ENCODE data around the gene SLC43A1. TPM values are rescaled to one million over a fixed set of nuclear protein-coding genes. Genes with fewer than 3 reads are reported as not detected.
A peak's percentile ranks its signal among the peaks of the same experiment; 100 is the strongest.

SLC43A1 gene
- total RNA-seq, 6 donors from 2014 or later, result 7.1 to 72.3 (median 13.9) TPM

DNA sequence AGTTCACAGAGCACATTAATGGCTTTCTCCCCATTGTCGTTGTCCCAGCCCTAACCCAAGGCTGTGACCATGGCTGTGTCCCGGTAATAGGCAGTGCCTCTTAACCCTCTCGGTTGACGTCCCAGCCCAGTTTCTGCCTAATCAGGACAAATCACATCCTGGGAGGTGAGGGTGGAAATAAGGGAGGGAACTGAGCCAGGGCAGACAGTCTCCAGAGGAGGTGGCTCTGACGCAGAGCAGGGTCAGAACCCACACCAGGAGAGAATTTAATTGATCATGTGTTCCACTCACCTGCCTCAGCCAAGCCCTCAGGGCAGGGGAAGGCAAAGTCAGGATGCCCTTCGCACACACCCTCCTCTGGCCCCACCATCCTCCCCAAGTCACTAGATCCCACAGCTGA lies 17.0 kb downstream of the SLC43A1 start:
- no peaks in the 10 kb centered on the region for H3K27me3 ChIP-seq
- no peak overlapping the region for H3K4me3 ChIP-seq
- no peaks in the 10 kb centered on the region for H3K9me3 ChIP-seq
- 87 to 92% methylated on average over 6 of the region's 6 CpGs for WGBS, 2 donors
- H3K27ac ChIP-seq, result peak overlapping the region; percentile 59 to 78 (median 70)
- DNase-seq, result no peak
- TF ChIP-seq EP300 (IDR thresholded peaks at IDR 0.05) (no peak), POLR2A (IDR thresholded peaks at IDR 0.05) (no peak), POLR2AphosphoS5 (IDR thresholded peaks at IDR 0.05) (no peak)
- TF ChIP-seq, protein P1, sequence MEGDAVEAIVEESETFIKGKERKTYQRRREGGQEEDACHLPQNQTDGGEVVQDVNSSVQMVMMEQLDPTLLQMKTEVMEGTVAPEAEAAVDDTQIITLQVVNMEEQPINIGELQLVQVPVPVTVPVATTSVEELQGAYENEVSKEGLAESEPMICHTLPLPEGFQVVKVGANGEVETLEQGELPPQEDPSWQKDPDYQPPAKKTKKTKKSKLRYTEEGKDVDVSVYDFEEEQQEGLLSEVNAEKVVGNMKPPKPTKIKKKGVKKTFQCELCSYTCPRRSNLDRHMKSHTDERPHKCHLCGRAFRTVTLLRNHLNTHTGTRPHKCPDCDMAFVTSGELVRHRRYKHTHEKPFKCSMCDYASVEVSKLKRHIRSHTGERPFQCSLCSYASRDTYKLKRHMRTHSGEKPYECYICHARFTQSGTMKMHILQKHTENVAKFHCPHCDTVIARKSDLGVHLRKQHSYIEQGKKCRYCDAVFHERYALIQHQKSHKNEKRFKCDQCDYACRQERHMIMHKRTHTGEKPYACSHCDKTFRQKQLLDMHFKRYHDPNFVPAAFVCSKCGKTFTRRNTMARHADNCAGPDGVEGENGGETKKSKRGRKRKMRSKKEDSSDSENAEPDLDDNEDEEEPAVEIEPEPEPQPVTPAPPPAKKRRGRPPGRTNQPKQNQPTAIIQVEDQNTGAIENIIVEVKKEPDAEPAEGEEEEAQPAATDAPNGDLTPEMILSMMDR (IDR thresholded peaks at IDR 0.05), result no peak
- peaks cover 0 to 6% (median 0%) of the 10 kb centered on the region in 4 donors for H3K36me3 ChIP-seq
- no peak for ATAC-seq (ENCODE audit: low FRiP score in 2 of 2)
- peaks cover 17 to 31% (median 25%) of the 10 kb centered on the region in 4 donors for H3K4me1 ChIP-seq

DNA sequence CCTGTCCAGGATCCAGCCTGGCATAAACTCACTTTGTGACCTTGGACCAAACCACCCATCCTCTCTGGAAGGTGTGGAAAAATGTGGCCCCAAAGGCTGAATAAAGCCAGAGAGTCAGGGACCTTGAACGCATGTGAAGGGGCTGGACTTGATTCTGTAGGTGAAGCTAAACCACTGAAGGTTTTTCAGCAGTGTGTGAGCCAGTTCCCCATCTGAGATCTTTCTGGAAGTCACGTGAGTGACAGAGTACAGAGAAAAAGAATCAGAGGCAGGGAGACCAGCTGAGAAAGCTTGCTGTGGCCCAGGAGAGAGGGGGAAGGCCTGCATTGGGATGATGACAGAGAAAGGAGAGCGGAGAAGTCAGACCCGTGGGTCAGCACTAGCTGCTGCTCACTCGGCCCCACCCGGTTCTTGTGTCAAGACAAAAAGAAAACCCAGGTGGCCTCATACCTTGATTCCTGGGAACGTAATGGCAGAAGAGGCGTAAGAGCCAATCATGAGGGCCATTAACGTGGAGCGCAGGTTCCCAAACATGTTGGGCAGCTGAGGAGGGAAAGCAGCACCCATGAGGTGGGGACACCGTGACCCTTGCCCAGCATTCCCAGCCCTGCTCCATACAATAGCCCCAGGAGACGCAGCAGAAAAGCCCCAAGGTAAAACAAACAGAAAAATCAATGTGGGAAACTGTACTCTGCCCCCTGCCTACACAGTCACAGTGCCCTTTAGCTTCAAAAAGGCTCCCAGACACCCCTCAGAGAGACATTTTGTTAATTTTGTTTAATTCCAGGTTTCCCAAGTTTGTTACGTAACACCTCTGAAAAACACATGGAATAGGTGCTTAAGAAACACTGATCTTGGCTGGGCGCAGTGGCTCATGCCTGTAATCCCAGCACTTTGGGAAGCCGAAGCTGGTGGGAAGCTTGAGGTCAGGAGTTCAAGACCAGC lies 17.9 kb downstream of the SLC43A1 start:
- Histone ChIP-seq H3K27ac (no peak overlapping the region), H3K4me3 (no peak overlapping the region), H3K27me3 (no peaks in the 10 kb centered on the region), H3K36me3 (peaks cover 0 to 6% (median 0%) of the 10 kb centered on the region in 4 donors), H3K4me1 (peaks cover 17 to 31% (median 25%) of the 10 kb centered on the region in 4 donors), H3K9me3 (no peaks in the 10 kb centered on the region)
- WGBS, 2 donors, result 93 to 94% methylated on average over 14 to 15 of the region's 15 CpGs
- ATAC-seq (ENCODE audit: low FRiP score in 2 of 2) (no peak), DNase-seq (no peak)
- no peak for TF ChIP-seq POLR2AphosphoS5 (IDR thresholded peaks at IDR 0.05)
- no peak for TF ChIP-seq POLR2A (IDR thresholded peaks at IDR 0.05)
- TF ChIP-seq EP300 (IDR thresholded peaks at IDR 0.05), result no peak
- TF ChIP-seq, protein P1 (IDR thresholded peaks at IDR 0.05), result no peak

DNA sequence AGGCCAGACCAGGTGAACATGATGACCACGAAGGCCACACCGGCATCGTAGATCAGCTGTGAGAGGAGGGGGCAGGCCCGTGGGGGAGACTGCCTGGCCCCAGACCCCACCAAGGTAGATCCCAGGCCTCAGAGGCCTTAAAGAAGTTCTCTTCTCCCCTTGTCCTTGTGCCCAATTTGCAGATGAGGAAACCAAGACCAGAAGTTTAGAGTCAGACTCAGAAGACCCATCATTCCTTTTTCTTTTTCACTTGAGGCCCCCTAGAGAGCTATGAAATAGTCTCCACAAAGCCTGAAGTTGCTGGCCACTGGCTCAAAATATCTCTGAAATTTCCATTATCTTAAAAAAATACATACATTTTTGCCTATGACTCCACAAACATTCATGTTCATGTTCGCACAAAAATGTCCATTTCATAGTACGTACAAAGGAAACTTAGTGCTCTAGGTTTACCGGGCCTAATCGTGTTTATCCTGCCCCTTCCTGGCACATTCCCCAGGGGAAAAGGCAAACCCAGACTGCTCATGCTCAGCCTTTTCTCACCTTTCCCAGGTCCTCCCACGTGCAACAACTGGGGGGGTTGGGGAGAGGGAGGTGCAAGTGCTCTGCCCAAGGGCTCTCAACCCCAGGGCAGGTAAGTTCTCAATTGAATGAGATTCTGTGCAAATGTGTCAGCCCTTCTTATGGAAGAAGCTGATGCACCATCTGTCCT lies 19.2 kb downstream of the SLC43A1 start:
- ATAC-seq (ENCODE audit: low FRiP score in 2 of 2) (no peak), DNase-seq (peak in 1 of 2 donors; percentile 37)
- TF ChIP-seq, protein P1 (IDR thresholded peaks at IDR 0.05), result no peak
- TF ChIP-seq POLR2A (IDR thresholded peaks at IDR 0.05) (no peak), POLR2AphosphoS5 (IDR thresholded peaks at IDR 0.05) (no peak), EP300 (IDR thresholded peaks at IDR 0.05) (no peak)
- no peak overlapping the region for H3K27ac ChIP-seq
- no peaks in the 10 kb centered on the region for H3K27me3 ChIP-seq
- no peaks in the 10 kb centered on the region for H3K9me3 ChIP-seq
- H3K4me1 ChIP-seq, result peaks cover 17 to 26% (median 20%) of the 10 kb centered on the region in 4 donors
- H3K36me3 ChIP-seq, result peaks cover 0 to 10% (median 2%) of the 10 kb centered on the region in 4 donors
- 77 to 80% methylated on average over 9 of the region's 9 CpGs for WGBS, 2 donors
- H3K4me3 ChIP-seq, result no peak overlapping the region

DNA sequence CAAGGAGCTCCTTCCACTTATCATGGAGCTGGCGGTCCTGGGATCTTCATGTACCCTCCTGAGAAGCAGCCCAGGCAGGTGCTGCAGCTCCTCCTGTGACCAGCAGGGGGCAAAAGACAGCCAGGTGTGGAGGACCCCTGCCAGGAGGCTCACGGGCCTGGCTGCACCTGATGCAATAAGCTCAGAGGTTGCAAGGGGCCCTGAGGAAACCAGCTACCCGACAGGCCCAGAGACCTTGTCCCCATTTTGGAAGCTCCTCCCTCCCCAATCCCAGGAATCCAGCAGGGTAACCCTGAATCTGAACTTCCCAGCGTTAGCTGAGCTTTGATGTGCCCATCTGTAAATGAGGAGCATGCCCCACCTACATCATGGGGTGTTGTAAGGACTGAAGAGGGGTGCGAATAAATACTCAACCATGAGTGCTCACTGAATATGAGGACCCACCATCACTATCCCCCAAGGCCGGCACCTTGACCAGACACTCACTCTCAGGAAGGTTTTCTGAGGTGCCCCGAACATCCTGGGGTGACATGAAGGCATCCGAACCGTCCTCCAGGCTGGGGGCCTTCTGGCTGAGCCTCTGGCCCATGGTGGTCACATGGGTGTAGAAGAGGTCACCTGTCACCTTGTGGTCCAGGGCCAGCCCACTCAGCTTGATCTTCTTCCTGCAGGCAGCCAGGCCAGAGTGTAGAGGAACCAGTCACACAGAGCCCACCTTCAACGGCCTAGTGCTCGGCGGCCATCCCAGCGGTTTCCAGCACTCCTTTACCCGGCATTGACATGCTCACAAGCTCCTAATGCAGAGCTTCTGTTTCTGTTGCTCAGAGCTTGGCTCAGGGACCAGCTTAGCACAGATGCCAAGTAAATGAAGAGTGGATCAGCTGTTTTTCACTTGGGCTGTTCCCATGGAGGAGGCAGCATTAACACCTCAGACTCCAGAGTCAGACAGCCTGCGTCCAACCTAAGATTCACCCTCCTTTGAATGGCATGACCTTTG lies 21.7 kb downstream of the SLC43A1 start:
- H3K27me3 ChIP-seq, result no peaks in the 10 kb centered on the region
- H3K9me3 ChIP-seq, result no peaks in the 10 kb centered on the region
- no peak overlapping the region for H3K4me3 ChIP-seq
- H3K4me1 ChIP-seq, result peaks cover under 1 to 4% (median 4%) of the 10 kb centered on the region in 4 donors
- no peak for TF ChIP-seq EP300 (IDR thresholded peaks at IDR 0.05)
- TF ChIP-seq, protein P1 (IDR thresholded peaks at IDR 0.05), result peak; percentile 79 to 93 (median 90)
- peaks cover 0 to 33% (median 11%) of the 10 kb centered on the region in 4 donors for H3K36me3 ChIP-seq
- WGBS, 2 donors, result 64 to 80% methylated on average over 5 to 15 of the region's 15 CpGs
- peak overlapping the region in 1 of 4 donors; percentile 4 for H3K27ac ChIP-seq
- ATAC-seq (ENCODE audit: low FRiP score in 2 of 2), result peak; percentile 77 to 79
- peak in 1 of 2 donors; percentile 81 for DNase-seq
